ENCODE measurements around the gene FAM184A. TPM values are rescaled to one million over a fixed set of nuclear protein-coding genes. Genes with fewer than 3 reads are reported as not detected.
A peak's percentile ranks its signal among the peaks of the same experiment; 100 is the strongest.

FAM184A gene
- total RNA-seq, 2 donors from 2014 or later, result 205 to 216 TPM

DNA sequence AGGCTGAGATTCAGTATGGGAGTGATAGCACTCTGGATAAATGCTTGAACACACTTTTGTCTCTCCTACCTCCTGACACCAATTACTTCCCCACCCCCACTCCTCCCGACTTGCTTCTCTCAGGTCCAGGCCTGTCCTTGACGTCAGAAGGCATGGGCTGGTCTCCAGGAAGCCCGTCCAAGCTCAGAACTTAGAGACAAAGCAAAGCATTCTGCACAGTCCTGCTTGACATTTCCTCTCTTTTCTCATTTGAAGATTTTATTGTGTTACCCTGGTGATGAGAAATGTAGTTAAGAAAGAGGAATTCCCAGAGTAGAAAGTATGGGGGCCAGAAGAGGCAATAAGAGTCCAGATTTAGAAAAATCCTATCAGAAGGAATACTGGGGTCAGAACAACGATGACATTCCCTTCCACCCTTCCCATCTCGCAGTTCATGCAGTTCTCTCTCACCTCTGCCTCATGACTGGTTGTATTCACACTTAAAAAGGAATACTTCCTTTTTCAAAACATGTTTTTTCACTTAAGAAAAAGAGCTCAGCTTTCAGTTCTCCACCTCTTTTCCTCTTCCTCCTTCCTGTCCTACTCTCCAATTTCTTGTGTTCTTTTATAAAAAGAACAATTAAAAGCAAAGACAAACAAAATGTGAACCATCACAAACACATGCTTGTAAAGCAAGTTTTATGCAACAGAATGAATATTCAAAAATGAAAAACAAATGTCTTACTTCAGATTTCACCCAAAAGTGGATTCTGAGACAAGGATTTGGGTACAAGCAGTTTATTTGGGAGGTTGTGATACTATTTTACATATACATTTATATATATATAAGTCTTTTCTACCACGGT is 18.5 kb upstream of the FAM184A start:
- WGBS, 2 experiments (ENCODE audit: insufficient coverage in 1 of 2, insufficient read length in 1 of 2), result 78 to 81% methylated on average over 4 to 6 of the region's 6 CpGs
- Histone ChIP-seq H3K4me3 (ENCODE audit: low read length) (no peak overlapping the region), H3K27ac (ENCODE audit: low read depth, low read length) (peak overlapping the region; percentile 57), H3K9ac (ENCODE audit: extremely low read depth, low read length, poor library complexity, severe bottlenecking) (no peak overlapping the region), H3K27me3 (ENCODE audit: control insufficient read depth, insufficient read depth, low read length, poor library complexity, severe bottlenecking) (no peaks in the 10 kb centered on the region), H3K9me3 (ENCODE audit: control insufficient read depth, low read length) (no peaks in the 10 kb centered on the region), H3K36me3 (ENCODE audit: control insufficient read depth, insufficient read depth, low read length) (no peaks in the 10 kb centered on the region), H3K4me1 (ENCODE audit: control insufficient read depth, insufficient read depth, low read length) (no peaks in the 10 kb centered on the region)
- Mint-ChIP-seq H3K4me1 (peaks cover 4% of the 10 kb centered on the region), H3K4me3 (no peak overlapping the region), H3K36me3 (ENCODE audit: low read depth) (no peaks in the 10 kb centered on the region), H3K27me3 (ENCODE audit: insufficient read depth) (no peaks in the 10 kb centered on the region), H3K27ac (no peak overlapping the region), H3K9me3 (no peaks in the 10 kb centered on the region)
- TF ChIP-seq, protein P1, sequence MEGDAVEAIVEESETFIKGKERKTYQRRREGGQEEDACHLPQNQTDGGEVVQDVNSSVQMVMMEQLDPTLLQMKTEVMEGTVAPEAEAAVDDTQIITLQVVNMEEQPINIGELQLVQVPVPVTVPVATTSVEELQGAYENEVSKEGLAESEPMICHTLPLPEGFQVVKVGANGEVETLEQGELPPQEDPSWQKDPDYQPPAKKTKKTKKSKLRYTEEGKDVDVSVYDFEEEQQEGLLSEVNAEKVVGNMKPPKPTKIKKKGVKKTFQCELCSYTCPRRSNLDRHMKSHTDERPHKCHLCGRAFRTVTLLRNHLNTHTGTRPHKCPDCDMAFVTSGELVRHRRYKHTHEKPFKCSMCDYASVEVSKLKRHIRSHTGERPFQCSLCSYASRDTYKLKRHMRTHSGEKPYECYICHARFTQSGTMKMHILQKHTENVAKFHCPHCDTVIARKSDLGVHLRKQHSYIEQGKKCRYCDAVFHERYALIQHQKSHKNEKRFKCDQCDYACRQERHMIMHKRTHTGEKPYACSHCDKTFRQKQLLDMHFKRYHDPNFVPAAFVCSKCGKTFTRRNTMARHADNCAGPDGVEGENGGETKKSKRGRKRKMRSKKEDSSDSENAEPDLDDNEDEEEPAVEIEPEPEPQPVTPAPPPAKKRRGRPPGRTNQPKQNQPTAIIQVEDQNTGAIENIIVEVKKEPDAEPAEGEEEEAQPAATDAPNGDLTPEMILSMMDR (conservative IDR thresholded peaks at IDR 0.05), result no peak
- DNase-seq, result no peak

DNA sequence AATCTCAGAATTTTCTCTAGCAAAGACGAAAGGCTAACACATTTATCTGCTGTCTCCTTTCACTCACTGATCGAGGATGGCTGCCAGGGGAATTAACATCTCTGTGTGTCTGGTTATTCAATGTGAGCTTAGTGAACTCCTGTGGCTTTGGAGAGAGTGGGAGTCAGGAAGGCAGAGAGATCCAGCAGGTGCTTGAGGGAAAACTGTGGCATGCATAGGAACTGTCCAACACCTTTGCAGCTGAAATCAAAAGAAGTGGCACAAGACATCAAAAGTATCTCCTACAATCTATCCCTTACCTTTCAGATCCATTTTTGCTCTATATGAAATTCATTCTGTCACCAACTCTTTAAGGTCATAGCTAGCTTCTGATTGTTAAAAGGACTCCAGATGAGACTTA is 11.8 kb upstream of the FAM184A start:
- Mint-ChIP-seq H3K9me3 (peaks cover 6% of the 10 kb centered on the region), H3K36me3 (ENCODE audit: low read depth) (peaks cover 2% of the 10 kb centered on the region), H3K4me3 (no peak overlapping the region), H3K27me3 (ENCODE audit: insufficient read depth) (no peaks in the 10 kb centered on the region), H3K4me1 (no peaks in the 10 kb centered on the region), H3K27ac (no peak overlapping the region)
- Histone ChIP-seq H3K27me3 (ENCODE audit: control insufficient read depth, insufficient read depth, low read length, poor library complexity, severe bottlenecking) (no peaks in the 10 kb centered on the region), H3K27ac (ENCODE audit: low read depth, low read length) (no peak overlapping the region), H3K4me3 (ENCODE audit: low read length) (no peak overlapping the region), H3K4me1 (ENCODE audit: control insufficient read depth, insufficient read depth, low read length) (no peaks in the 10 kb centered on the region), H3K36me3 (ENCODE audit: control insufficient read depth, insufficient read depth, low read length) (no peaks in the 10 kb centered on the region), H3K9me3 (ENCODE audit: control insufficient read depth, low read length) (peaks cover 2% of the 10 kb centered on the region), H3K9ac (ENCODE audit: extremely low read depth, low read length, poor library complexity, severe bottlenecking) (no peak overlapping the region)
- TF ChIP-seq, protein P1 (conservative IDR thresholded peaks at IDR 0.05), result no peak
- 52% methylated on average over 2 of the region's 2 CpGs; no CpG with 5 or more reads in 1 of the 2 experiments for WGBS, 2 experiments (ENCODE audit: insufficient coverage in 1 of 2, insufficient read length in 1 of 2)
- peak; percentile 53 for DNase-seq

DNA sequence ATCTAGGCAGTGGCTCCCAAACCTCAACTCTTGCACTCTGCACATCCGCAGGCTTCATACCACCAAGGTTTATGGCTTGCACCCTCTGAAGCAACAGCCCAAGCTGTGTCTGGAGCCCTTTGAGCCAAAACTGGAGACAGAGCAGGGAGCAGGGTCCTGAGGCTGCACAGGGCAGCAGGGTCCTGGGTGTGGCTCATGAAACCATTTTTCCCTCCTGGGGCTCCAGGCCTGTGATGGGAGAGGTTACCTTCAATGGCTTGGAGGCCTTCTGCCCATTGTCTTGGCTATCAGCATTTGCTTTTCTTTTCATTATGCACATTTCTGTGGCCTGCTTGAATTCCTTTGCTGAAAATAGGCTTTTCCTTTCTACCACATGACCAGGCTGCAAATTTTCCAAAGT is 6.3 kb upstream of the FAM184A start:
- Histone ChIP-seq H3K36me3 (ENCODE audit: control insufficient read depth, insufficient read depth, low read length) (no peaks in the 10 kb centered on the region), H3K9me3 (ENCODE audit: control insufficient read depth, low read length) (peaks cover 45% of the 10 kb centered on the region), H3K4me3 (ENCODE audit: low read length) (no peak overlapping the region), H3K9ac (ENCODE audit: extremely low read depth, low read length, poor library complexity, severe bottlenecking) (no peak overlapping the region), H3K27ac (ENCODE audit: low read depth, low read length) (no peak overlapping the region), H3K27me3 (ENCODE audit: control insufficient read depth, insufficient read depth, low read length, poor library complexity, severe bottlenecking) (no peaks in the 10 kb centered on the region), H3K4me1 (ENCODE audit: control insufficient read depth, insufficient read depth, low read length) (no peaks in the 10 kb centered on the region)
- H3K4me1 Mint-ChIP-seq, result no peaks in the 10 kb centered on the region
- H3K27me3 Mint-ChIP-seq (ENCODE audit: insufficient read depth), result peaks cover 12% of the 10 kb centered on the region
- TF ChIP-seq, protein P1 (conservative IDR thresholded peaks at IDR 0.05), result no peak
- H3K27ac Mint-ChIP-seq, result no peak overlapping the region
- 92% methylated on average over 1 of the region's 1 CpG; no CpG with 5 or more reads in 1 of the 2 experiments for WGBS, 2 experiments (ENCODE audit: insufficient coverage in 1 of 2, insufficient read length in 1 of 2)
- no peak overlapping the region for H3K4me3 Mint-ChIP-seq
- DNase-seq, result no peak
- H3K36me3 Mint-ChIP-seq (ENCODE audit: low read depth), result peaks cover 13% of the 10 kb centered on the region
- H3K9me3 Mint-ChIP-seq, result peaks cover 53% of the 10 kb centered on the region

All from endodermal cell (in vitro differentiated cells).